NCI-H1694 (cell line): ENCODE measurements around the gene TROAP.
"Not testable (repeated sequence)": the region's sequence is repeated elsewhere in the genome, so short reads cannot be mapped to it uniquely, and the experiment has no call there.

Source experiments
- DNase-seq: peaks from one replicate; lab custom pipeline; 2025; lab: John Stamatoyannopoulos, UW

Gene TROAP

DNA sequence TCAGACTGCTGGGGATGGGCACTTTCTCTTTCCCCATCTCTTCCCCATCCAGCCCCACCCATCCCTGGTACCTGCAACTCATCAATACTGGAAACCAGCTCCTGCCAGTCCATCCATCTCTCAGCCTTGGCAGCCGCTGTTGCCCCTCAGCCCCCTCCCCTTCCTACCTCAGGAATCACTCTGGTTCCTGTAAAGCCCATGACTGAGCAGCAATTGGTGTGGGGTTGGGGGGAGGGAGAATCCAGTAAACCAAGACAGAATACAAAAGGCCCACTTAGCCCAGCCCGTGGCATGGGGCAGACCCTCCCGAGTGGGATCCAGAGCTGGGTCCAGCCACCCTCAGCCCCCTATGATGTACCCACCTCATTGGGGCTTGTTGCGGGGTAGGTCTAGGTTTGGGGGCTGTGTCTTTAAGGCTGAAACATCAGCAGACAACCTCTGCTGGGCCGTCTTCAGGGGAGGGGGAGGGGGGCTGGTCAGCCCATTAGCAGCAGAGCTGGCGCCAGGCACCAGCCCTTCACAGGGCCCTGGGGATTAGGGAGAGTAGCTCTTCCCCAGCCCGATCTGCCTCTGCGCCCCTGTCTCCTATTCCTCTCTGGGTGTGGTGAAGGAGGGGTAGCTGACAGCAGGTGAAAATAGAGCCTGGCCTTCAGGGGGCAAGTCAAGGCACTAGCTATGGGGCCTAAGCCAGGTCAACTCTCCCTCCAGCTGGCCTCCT lies 28.8 kb upstream of the TROAP start:
- no peak for DNase-seq

DNA sequence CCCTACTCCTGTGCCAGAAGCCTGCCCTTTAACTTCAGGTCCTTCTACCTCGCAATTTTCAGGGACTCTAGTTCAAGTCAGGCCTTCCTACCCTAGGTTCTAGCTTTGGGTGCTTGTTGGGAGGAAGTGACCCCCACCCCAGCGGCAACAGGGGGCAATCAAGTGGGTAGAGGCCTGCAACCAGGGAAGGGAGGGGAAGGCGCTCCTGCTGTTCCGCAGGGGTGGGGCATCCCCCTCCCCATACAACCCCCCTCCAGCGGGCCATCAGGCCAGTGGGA lies 28.3 kb upstream of the TROAP start:
- DNase-seq: no peak

GRCh38 chr12:49295082-49295936 lies 27.7 kb upstream of the TROAP start, which contains the start of gene PRPH:
PRPH (plus strand) TSS chr12:49295147; CDS start chr12:49295201, 54 bp downstream.
- no peak for DNase-seq

- DNase-seq: no peak
Measured at GRCh38 chr12:49296034-49296835, 26.8 kb upstream of the TROAP start.

DNA sequence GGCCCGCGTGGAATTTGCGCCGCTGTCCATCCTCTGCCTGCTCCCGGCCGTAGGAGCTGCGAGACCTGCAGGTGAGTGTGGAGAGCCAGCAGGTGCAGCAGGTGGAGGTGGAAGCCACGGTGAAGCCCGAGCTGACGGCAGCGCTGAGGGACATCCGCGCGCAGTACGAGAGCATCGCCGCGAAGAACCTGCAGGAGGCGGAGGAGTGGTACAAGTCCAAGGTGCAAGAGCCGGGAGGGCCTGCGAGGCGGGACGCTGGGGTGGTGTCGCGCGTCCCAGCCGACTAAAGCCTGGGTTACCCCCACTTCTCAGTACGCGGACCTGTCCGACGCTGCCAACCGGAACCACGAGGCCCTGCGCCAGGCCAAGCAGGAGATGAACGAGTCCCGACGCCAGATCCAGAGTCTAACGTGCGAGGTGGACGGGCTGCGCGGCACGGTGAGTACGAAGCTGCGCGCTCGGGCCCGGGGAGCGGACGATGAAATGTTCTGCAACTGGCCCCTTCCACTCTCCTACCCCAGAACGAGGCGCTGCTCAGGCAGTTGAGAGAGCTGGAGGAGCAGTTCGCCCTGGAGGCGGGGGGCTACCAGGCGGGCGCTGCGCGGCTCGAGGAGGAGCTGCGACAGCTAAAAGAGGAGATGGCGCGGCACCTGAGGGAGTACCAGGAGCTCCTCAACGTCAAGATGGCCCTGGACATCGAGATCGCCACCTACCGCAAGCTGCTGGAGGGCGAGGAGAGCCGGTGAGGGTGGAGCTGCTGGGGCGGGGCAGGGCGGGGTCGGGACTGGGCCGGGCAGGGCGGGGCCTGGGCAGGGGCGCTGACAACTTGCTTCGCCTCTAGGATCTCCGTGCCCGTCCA lies 26.0 kb upstream of the TROAP start:
- no peak for DNase-seq

- DNase-seq: no peak
Measured at GRCh38 chr12:49297695-49298060, 25.4 kb upstream of the TROAP start.

- no peak for DNase-seq
Measured at GRCh38 chr12:49298160-49298559, 24.9 kb upstream of the TROAP start.

- DNase-seq: no peak
Measured at GRCh38 chr12:49301760-49302159, 21.3 kb upstream of the TROAP start.

GRCh38 chr12:49304161-49304560 lies 18.9 kb upstream of the TROAP start:
- no peak for DNase-seq

DNA sequence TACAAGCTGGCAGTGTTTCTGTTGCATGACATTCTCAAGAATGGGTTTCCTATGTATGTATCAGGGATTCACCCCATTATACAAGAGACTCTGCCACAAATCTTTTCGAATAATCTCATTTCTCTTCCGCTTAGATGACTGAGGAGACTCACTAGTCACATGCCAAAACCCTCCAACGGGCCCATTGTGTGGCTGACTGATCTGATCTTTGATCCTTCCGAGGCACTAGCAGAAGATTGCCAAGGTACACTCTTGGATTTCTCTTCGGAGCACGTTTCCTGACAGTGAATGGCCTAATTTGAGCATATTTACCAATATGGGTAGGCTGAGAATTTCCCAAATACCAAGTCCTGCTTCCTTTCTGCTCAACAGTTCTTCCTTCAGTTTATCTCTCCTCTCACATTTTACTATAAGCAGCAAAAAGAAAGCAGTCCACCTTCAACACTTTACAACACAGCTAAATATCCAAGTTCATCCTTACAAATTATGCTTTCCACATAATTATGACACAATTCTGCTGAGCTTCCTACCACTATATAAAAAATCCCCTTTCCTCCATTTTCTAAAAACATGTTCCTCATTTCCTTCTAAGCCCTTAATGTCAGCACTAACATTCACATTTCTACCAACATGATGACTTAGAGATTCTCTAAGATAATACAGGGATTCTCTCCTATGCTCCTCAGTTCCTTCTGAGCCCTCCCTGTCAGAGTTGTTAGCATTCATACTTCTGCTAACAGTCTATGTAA lies 17.1 kb upstream of the TROAP start:
- no peak for DNase-seq

- no peak for DNase-seq
Measured at GRCh38 chr12:49309386-49309785, 13.7 kb upstream of the TROAP start.

- DNase-seq: not testable (repeated sequence)
Measured at GRCh38 chr12:49310451-49311000, 12.5 kb upstream of the TROAP start.

DNA sequence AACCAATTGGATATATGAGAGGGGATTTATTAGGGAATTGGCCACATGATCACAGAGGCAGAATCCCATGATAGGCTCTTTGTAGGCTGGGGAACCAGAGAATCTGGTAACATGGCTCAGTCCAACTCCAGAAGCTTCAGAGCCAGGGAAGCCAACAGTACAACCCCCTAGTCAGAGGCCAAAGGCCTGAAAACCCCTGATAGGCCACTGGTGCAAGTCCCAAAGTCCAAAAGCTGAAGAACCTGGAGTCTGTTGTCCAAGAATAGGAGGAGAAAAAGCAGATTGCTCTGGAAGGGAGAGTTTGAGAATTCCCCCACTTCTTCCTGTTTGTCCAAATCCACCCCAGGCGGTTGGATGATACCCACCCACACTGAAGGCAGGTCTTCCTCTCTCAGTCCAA lies 8.2 kb upstream of the TROAP start:
- DNase-seq: no peak

DNA sequence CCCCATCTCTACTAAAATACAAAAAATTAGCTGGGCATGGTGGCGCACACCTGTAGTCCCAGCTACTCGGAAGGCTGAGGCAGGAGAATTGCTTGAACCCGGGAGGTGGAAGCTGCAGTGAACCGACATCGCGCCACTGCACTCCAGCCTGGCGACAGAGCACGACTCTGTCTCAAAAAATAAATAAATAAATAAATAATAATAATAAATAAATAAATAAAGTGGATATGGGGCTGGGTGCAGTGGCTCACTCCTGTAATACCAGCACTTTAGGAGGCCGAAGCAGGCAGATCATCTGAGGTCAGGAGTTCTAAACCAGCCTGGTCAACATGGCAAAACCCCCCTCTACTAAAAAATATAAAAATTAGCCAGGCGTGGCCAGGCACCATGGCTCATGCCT lies 5.9 kb upstream of the TROAP start:
- DNase-seq: not testable (repeated sequence)

GRCh38 chr12:49320411-49321103 lies 2.5 kb upstream of the TROAP start:
- not testable (repeated sequence) for DNase-seq

GRCh38 chr12:49322367-49322707 lies 718 bp upstream of the TROAP start:
- no peak for DNase-seq

DNA sequence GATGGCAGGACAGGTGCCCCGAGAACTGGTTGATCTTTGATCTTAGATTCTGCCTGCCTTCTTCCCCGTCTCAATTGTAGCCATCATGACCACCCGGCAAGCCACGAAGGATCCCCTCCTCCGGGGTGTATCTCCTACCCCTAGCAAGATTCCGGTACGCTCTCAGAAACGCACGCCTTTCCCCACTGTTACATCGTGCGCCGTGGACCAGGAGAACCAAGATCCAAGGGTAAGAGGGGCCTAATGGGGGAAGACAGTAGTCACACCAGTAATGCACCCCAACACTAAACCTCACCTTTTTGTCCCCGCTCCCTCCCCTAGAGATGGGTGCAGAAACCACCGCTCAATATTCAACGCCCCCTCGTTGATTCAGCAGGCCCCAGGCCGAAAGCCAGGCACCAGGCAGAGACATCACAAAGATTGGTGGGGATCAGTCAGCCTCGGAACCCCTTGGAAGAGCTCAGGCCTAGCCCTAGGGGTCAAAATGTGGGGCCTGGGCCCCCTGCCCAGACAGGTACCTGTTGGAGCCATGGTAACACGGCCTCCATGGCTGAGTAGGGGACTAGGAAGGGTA lies 556 bp downstream of the TROAP start:
- no peak for DNase-seq

- DNase-seq: no peak
Measured at GRCh38 chr12:49325606-49326005, 2.6 kb downstream of the TROAP start.

GRCh38 chr12:49327368-49327767 lies 4.3 kb downstream of the TROAP start:
- no peak for DNase-seq

DNA sequence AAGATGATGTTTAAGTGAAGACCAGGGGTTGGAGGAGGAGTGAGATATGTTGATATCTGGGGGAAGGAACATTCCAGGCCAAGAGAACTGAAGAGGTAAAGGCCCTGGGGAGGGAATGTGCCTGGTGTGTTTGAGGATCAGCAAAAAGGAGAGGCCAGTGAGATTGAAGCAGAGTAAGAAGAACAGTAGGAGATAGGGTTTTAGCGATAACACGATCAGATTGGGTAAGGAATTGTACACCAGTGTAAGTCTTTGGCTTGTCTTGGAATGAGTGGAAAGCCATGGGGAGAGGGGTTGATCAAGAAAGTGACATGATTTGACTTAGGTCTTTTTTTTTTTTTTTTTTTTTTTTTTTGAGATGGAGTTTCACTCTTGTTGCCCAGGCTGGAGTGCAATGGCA lies 4.8 kb downstream of the TROAP start:
- DNase-seq: no peak
